Activated CD8-positive, alpha-beta T cell treated with anti-CD3 and anti-CD28 coated beads, Interleukin-2, amount 10 ng/mL, durations not matched to agents 7 days and 5 days (primary cell): ENCODE data around the gene GOSR1. TPM values are rescaled to one million over a fixed set of nuclear protein-coding genes. Genes with fewer than 3 reads are reported as not detected.
"Not testable (repeated sequence)": the region's sequence is repeated elsewhere in the genome, so short reads cannot be mapped to it uniquely, and the experiment has no call there.

Experiments
- ATAC-seq: fragments of 150-1000 bp; cut with Tn5 transposase; one replicate; pipeline ENCODE4 v1.10.0; 2021; ENCODE audit warnings: moderate library complexity
- CTCF ChIA-PET: fragments of 350-600 bp; sonication (Branson Sonifier 250); formaldehyde crosslinking; loops from one replicate; lab custom pipeline; 2021; ENCODE audit warnings: antibody characterized with exemption; lab: Charles Lee
- POLR2A ChIA-PET: fragments of 350-600 bp; sonication (Branson Sonifier 250); formaldehyde crosslinking; loops from one replicate; lab custom pipeline; 2021; ENCODE audit warnings: antibody characterized with exemption; lab: Charles Lee
- DNase-seq: peaks from one replicate; pipeline ENCODE4 v3.0.0-alpha.2; 2020
- H3K27ac Mint-ChIP-seq: one replicate; pipeline ENCODE4 v1.8.0; 2021; ENCODE audit warnings: mild to moderate bottlenecking, mixed read lengths
- H3K27me3 Mint-ChIP-seq: one replicate; pipeline ENCODE4 v1.8.0; 2021; ENCODE audit warnings: low read depth, mixed read lengths
- H3K36me3 Mint-ChIP-seq: one replicate; pipeline ENCODE4 v1.8.0; 2021; ENCODE audit warnings: low read depth, mixed read lengths
- H3K4me1 Mint-ChIP-seq: one replicate; pipeline ENCODE4 v1.8.0; 2021; ENCODE audit warnings: low read depth, mixed read lengths
- H3K4me3 Mint-ChIP-seq: one replicate; pipeline ENCODE4 v1.8.0; 2021; ENCODE audit warnings: mild to moderate bottlenecking, mixed read lengths
- H3K9me3 Mint-ChIP-seq: one replicate; pipeline ENCODE4 v1.8.0; 2022; ENCODE audit warnings: mixed read lengths; ENCODE audit not compliant: insufficient read depth
- total RNA-seq, 2 experiments: library from RNA; stranded (reverse); gene quantifications; one replicate each; pipeline ENCODE4 v1.2.3, GENCODE V29; 2021

GOSR1 gene
- total RNA-seq, 2 experiments from 2014 or later, result 41.5 to 44.0 TPM

- no peaks in the 10 kb centered on the region for H3K9me3 Mint-ChIP-seq
- no peaks in the 10 kb centered on the region for H3K36me3 Mint-ChIP-seq
- ATAC-seq, result no peak
- ChIA-PET CTCF (interaction anchor here (0.8 kb wide), 1 partner anchor 11 kb away, joined by 5 read pairs; no protein-coding TSS in a partner anchor), POLR2A (no interaction called here)
- H3K4me3 Mint-ChIP-seq, result no peak overlapping the region
- no peaks in the 10 kb centered on the region for H3K4me1 Mint-ChIP-seq
- peaks cover under 1% of the 10 kb centered on the region for H3K27me3 Mint-ChIP-seq
- DNase-seq, result no peak
- H3K27ac Mint-ChIP-seq, result no peak overlapping the region
Observed at GRCh38 chr17:30556374-30557332, 79.4 kb downstream of the GOSR1 start.

GRCh38 chr17:30557916-30558685 is 80.9 kb downstream of the GOSR1 start:
- DNase-seq, result no peak
- H3K27me3 Mint-ChIP-seq, result peaks cover 6% of the 10 kb centered on the region
- no peak for ATAC-seq
- no peak overlapping the region for H3K27ac Mint-ChIP-seq
- POLR2A ChIA-PET, result no interaction called here
- no peaks in the 10 kb centered on the region for H3K36me3 Mint-ChIP-seq
- no peaks in the 10 kb centered on the region for H3K4me1 Mint-ChIP-seq
- CTCF ChIA-PET, result no interaction called here
- no peaks in the 10 kb centered on the region for H3K9me3 Mint-ChIP-seq
- H3K4me3 Mint-ChIP-seq, result no peak overlapping the region

- ATAC-seq, result no peak
- no peak overlapping the region for H3K4me3 Mint-ChIP-seq
- CTCF ChIA-PET, result no interaction called here
- H3K36me3 Mint-ChIP-seq, result no peaks in the 10 kb centered on the region
- H3K27ac Mint-ChIP-seq, result no peak overlapping the region
- no peaks in the 10 kb centered on the region for H3K9me3 Mint-ChIP-seq
- H3K4me1 Mint-ChIP-seq, result no peaks in the 10 kb centered on the region
- peaks cover 13% of the 10 kb centered on the region for H3K27me3 Mint-ChIP-seq
- no peak for DNase-seq
- POLR2A ChIA-PET, result no interaction called here
Observed at GRCh38 chr17:30558686-30559545, 81.7 kb downstream of the GOSR1 start.

- Mint-ChIP-seq H3K9me3 (no peaks in the 10 kb centered on the region), H3K4me3 (no peak overlapping the region), H3K27ac (no peak overlapping the region), H3K27me3 (peaks cover 18% of the 10 kb centered on the region), H3K4me1 (peaks cover 4% of the 10 kb centered on the region), H3K36me3 (no peaks in the 10 kb centered on the region)
- ATAC-seq (no peak), DNase-seq (no peak)
- ChIA-PET CTCF (no interaction called here), POLR2A (no interaction called here)
Observed at GRCh38 chr17:30559656-30560055, 82.4 kb downstream of the GOSR1 start.

- H3K27ac Mint-ChIP-seq, H3K4me1 Mint-ChIP-seq, CTCF ChIA-PET, POLR2A ChIA-PET, H3K36me3 Mint-ChIP-seq, DNase-seq, ATAC-seq, H3K4me3 Mint-ChIP-seq, H3K9me3 Mint-ChIP-seq: not testable (repeated sequence)
- H3K27me3 Mint-ChIP-seq, result peaks cover 18% of the 10 kb centered on the region
Observed at GRCh38 chr17:30560117-30561026, 83.2 kb downstream of the GOSR1 start.

GRCh38 chr17:30561766-30562165 is 84.6 kb downstream of the GOSR1 start:
- DNase-seq, H3K4me3 Mint-ChIP-seq, H3K9me3 Mint-ChIP-seq, H3K27ac Mint-ChIP-seq, CTCF ChIA-PET, POLR2A ChIA-PET, H3K4me1 Mint-ChIP-seq, ATAC-seq, H3K36me3 Mint-ChIP-seq: not testable (repeated sequence)
- H3K27me3 Mint-ChIP-seq, result peaks cover 18% of the 10 kb centered on the region

GRCh38 chr17:30563131-30563904 is 86.1 kb downstream of the GOSR1 start:
- H3K4me1 Mint-ChIP-seq, H3K36me3 Mint-ChIP-seq, POLR2A ChIA-PET, H3K9me3 Mint-ChIP-seq, DNase-seq, H3K27ac Mint-ChIP-seq, ATAC-seq, H3K4me3 Mint-ChIP-seq, CTCF ChIA-PET: not testable (repeated sequence)
- peaks cover 18% of the 10 kb centered on the region for H3K27me3 Mint-ChIP-seq

- H3K4me1 Mint-ChIP-seq, CTCF ChIA-PET, H3K9me3 Mint-ChIP-seq, DNase-seq, H3K27ac Mint-ChIP-seq, H3K4me3 Mint-ChIP-seq, POLR2A ChIA-PET, H3K36me3 Mint-ChIP-seq, ATAC-seq: not testable (repeated sequence)
- H3K27me3 Mint-ChIP-seq, result peaks cover 18% of the 10 kb centered on the region
Observed at GRCh38 chr17:30563905-30564390, 86.7 kb downstream of the GOSR1 start.

GRCh38 chr17:30564422-30565072 is 87.3 kb downstream of the GOSR1 start:
- peaks cover 18% of the 10 kb centered on the region for H3K27me3 Mint-ChIP-seq
- H3K4me1 Mint-ChIP-seq, H3K9me3 Mint-ChIP-seq, POLR2A ChIA-PET, DNase-seq, H3K36me3 Mint-ChIP-seq, ATAC-seq, H3K27ac Mint-ChIP-seq, CTCF ChIA-PET, H3K4me3 Mint-ChIP-seq: not testable (repeated sequence)
